Transverse colon (tissue), 4 donors: ENCODE results near the gene SLC25A52.

ENCODE experiments used
- CTCF ChIP-seq, 5 experiments: fragments of 200-600 bp in 3 of 5; fragments of 450-650 bp in 2 of 5; sonication (generic) in 3 of 5; IDR thresholded peaks; 1 replicate in 2 of 5; 2 replicates in 3 of 5; pipeline ENCODE4 v1.5.1; 2016 to 2017; ENCODE audit warnings: antibody characterized with exemption in 5 of 5, inconsistent platforms in 3 of 5, mild to moderate bottlenecking in 2 of 5, moderate library complexity in 1 of 5
- EP300 ChIP-seq: sonication (generic); formaldehyde crosslinking; IDR thresholded peaks from one replicate; pipeline ENCODE4 v1.6.1; 2017; ENCODE audit warnings: antibody characterized with exemption, low read depth
- POLR2AphosphoS5 ChIP-seq, 3 donors: sonication (generic); formaldehyde crosslinking; IDR thresholded peaks; one replicate each; pipeline ENCODE4 v1.6.1; 2016; ENCODE audit warnings: antibody characterized with exemption in 3 of 3

- TF ChIP-seq POLR2AphosphoS5 (IDR thresholded peaks at IDR 0.05) (no peak), CTCF (IDR thresholded peaks at IDR 0.05) (no peak), EP300 (no peak)
Observed at GRCh38 chr18:31791817-31792579, 31.3 kb upstream of the SLC25A52 start.
